HepG2 (cell line): ENCODE results near the gene NRG2. TPM values are rescaled to one million over a fixed set of nuclear protein-coding genes. Genes with fewer than 3 reads are reported as not detected.

ENCODE experiments used
- ATAC-seq: fragments of 200-7000 bp; cut with Tn5 transposase; 3 replicates; pipeline ENCODE4 v1.9.1; 2020; ENCODE audit warnings: mild to moderate bottlenecking, moderate library complexity
- BruUV-seq: library from RNA; stranded (reverse); fragments of 400-500 nt; replicated peaks from 2 replicates; lab custom pipeline; 2021; lab: Mats Ljungman, UMichigan
- CTCF ChIA-PET: fragments of 300-600 bp; formaldehyde crosslinking; extraction: SDS; loops from one replicate; lab custom pipeline; 2021; ENCODE audit warnings: low total read pairs, inconsistent platforms, low intra/inter-chr PET ratio; lab: Yijun Ruan, JAX
- POLR2A ChIA-PET: fragments of 350-600 bp; sonication (Branson Sonifier 250); formaldehyde crosslinking; loops from one replicate; lab custom pipeline; 2020; ENCODE audit warnings: antibody characterized with exemption, inconsistent platforms; lab: Yijun Ruan, JAX
- DNase-seq: peaks from one replicate; pipeline ENCODE4 v3.0.0-alpha.2; 2015; ENCODE audit warnings: low spot score
- FAIRE-seq: peaks from 3 replicates; lab custom pipeline; 2011; peaks lifted over from hg19 to GRCh38; lab: Jason Lieb, UNC
- H2AFZ ChIP-seq: one replicate; pipeline ENCODE4 v1.6.1; 2011; ENCODE audit warnings: low read length, inconsistent platforms
- H3K27ac ChIP-seq: fragments of 300-600 bp; 3 replicates; pipeline ENCODE4 v1.8.0; 2011; ENCODE audit warnings: mixed run types, mild to moderate bottlenecking, mixed read lengths, low read length, inconsistent platforms; ENCODE audit not compliant: insufficient read depth; ENCODE audit errors: extremely low read length
- H3K27me3 ChIP-seq, 2 experiments: fragments of 200-600 bp in 1 of 2; 2 replicates in 1 of 2; 3 replicates in 1 of 2; pipeline versions ENCODE4 v1.6.0 to v1.8.0; 2011; ENCODE audit warnings: low read length in 2 of 2, mild to moderate bottlenecking in 2 of 2, moderate library complexity in 2 of 2, inconsistent platforms in 1 of 2; ENCODE audit not compliant: insufficient read depth in 2 of 2, control insufficient read depth in 1 of 2
- H3K36me3 ChIP-seq, 2 experiments: fragments of 200-600 bp in 1 of 2; replicated peaks in 1 of 2; 2 replicates in 1 of 2; 3 replicates in 1 of 2; pipeline versions ENCODE4 v1.5.1 to v1.8.0; 2011; ENCODE audit warnings: low read length in 2 of 2, inconsistent platforms in 1 of 2; ENCODE audit not compliant: insufficient read depth in 2 of 2, control insufficient read depth in 1 of 2
- H3K4me1 ChIP-seq: 2 replicates; pipeline ENCODE4 v1.5.1; 2012; ENCODE audit warnings: low read length, inconsistent platforms; ENCODE audit not compliant: insufficient read depth
- H3K4me2 ChIP-seq: 2 replicates; pipeline ENCODE4 v1.6.0; 2011; ENCODE audit warnings: low read depth, low read length, inconsistent platforms
- H3K4me3 ChIP-seq, 3 experiments: fragments of 200-600 bp in 1 of 3; sonication (generic), shearing (Covaris generic) in 1 of 3; replicated peaks in 1 of 3; 2 replicates each; pipeline ENCODE4 v1.5.1; 2011 to 2016; ENCODE audit warnings: low read length in 3 of 3, inconsistent platforms in 2 of 3, low read depth in 2 of 3, mild to moderate bottlenecking in 2 of 3, control low read depth in 1 of 3, mixed read lengths in 1 of 3; ENCODE audit not compliant: insufficient read depth in 1 of 3
- H3K79me2 ChIP-seq: one replicate; pipeline ENCODE4 v1.6.1; 2011; ENCODE audit warnings: low read length, inconsistent platforms; ENCODE audit not compliant: insufficient read depth
- H3K9ac ChIP-seq: 2 replicates; pipeline ENCODE4 v1.6.0; 2011; ENCODE audit warnings: mild to moderate bottlenecking, low read depth, low read length, inconsistent platforms; ENCODE audit not compliant: insufficient read depth
- H3K9me3 ChIP-seq: 2 replicates; pipeline ENCODE4 v1.5.1; 2012; ENCODE audit warnings: mild to moderate bottlenecking, low read length
- H4K20me1 ChIP-seq: 2 replicates; pipeline ENCODE4 v1.6.0; 2011; ENCODE audit warnings: inconsistent platforms, mild to moderate bottlenecking, low read length, moderate library complexity; ENCODE audit not compliant: insufficient read depth
- CAMTA2 ChIP-seq: sonication (generic); formaldehyde crosslinking; IDR thresholded peaks from 2 replicates; pipeline ENCODE4 v1.4.0; 2020; ENCODE audit warnings: mild to moderate bottlenecking, missing genetic modification reagents, borderline replicate concordance
- HNRNPLL ChIP-seq: fragments of 200-400 bp; formaldehyde crosslinking; IDR thresholded peaks from 2 replicates; pipeline ENCODE4 v1.6.1; 2017; ENCODE audit warnings: mild to moderate bottlenecking, low read depth, low read length; ENCODE audit not compliant: poor library complexity, severe bottlenecking
- HOXA7 ChIP-seq: sonication (generic); formaldehyde crosslinking; IDR thresholded peaks from 2 replicates; pipeline ENCODE4 v1.8.1; 2022; ENCODE audit warnings: mild to moderate bottlenecking, missing genetic modification reagents, moderate library complexity
- MXD4 ChIP-seq: IDR thresholded peaks from 2 replicates; pipeline ENCODE4 v1.6.1; 2016; ENCODE audit warnings: mild to moderate bottlenecking, missing biosample characterization, missing genetic modification reagents
- PHF8 ChIP-seq: sonication (generic); formaldehyde crosslinking; IDR thresholded peaks from 2 replicates; pipeline ENCODE4 v1.5.0; 2020; ENCODE audit warnings: missing genetic modification reagents
- POGZ ChIP-seq: sonication (generic); formaldehyde crosslinking; IDR thresholded peaks from 2 replicates; pipeline ENCODE4 v1.4.0; 2020; ENCODE audit warnings: mild to moderate bottlenecking, missing genetic modification reagents
- RBAK ChIP-seq: sonication (generic); formaldehyde crosslinking; IDR thresholded peaks from 2 replicates; pipeline ENCODE4 v1.5.1; 2020; ENCODE audit warnings: mild to moderate bottlenecking, missing genetic modification reagents
- SMAD9 ChIP-seq: sonication (generic); formaldehyde crosslinking; IDR thresholded peaks from 2 replicates; pipeline ENCODE4 v1.5.1; 2020; ENCODE audit warnings: mild to moderate bottlenecking, missing genetic modification reagents
- U2AF2 ChIP-seq: fragments of 200-400 bp; formaldehyde crosslinking; IDR thresholded peaks from 2 replicates; pipeline ENCODE4 v1.6.1; 2017; ENCODE audit warnings: low read depth, mild to moderate bottlenecking, low read length
- ZKSCAN1 ChIP-seq: fragments of 150-350 bp; IDR thresholded peaks from 2 replicates; pipeline ENCODE4 v1.6.1; 2014; ENCODE audit warnings: low read length
- ZNF263 ChIP-seq: sonication (generic); formaldehyde crosslinking; IDR thresholded peaks from 2 replicates; pipeline ENCODE4 v1.4.0; 2020; ENCODE audit warnings: missing genetic modification reagents
- ZNF367 ChIP-seq: sonication (generic); formaldehyde crosslinking; IDR thresholded peaks from 2 replicates; pipeline ENCODE4 v1.4.0; 2020; ENCODE audit warnings: missing genetic modification reagents, borderline replicate concordance
- ZNF446 ChIP-seq: sonication (generic); formaldehyde crosslinking; IDR thresholded peaks from 2 replicates; pipeline ENCODE4 v1.5.0; 2020; ENCODE audit warnings: mild to moderate bottlenecking, missing genetic modification reagents
- ZNF460 ChIP-seq: sonication (generic); formaldehyde crosslinking; IDR thresholded peaks from 2 replicates; pipeline ENCODE4 v1.5.1; 2020; ENCODE audit warnings: missing genetic modification reagents, mild to moderate bottlenecking, borderline replicate concordance
- ZNF562 ChIP-seq: sonication (generic); formaldehyde crosslinking; IDR thresholded peaks from 2 replicates; pipeline ENCODE4 v1.8.0; 2022; ENCODE audit warnings: missing genetic modification reagents, borderline replicate concordance
- ZNF569 ChIP-seq: sonication (generic); formaldehyde crosslinking; IDR thresholded peaks from 2 replicates; pipeline ENCODE4 v1.5.0; 2020; ENCODE audit warnings: mild to moderate bottlenecking, missing genetic modification reagents, moderate library complexity, borderline replicate concordance
- ZNF619 ChIP-seq: sonication (generic); formaldehyde crosslinking; IDR thresholded peaks from 2 replicates; pipeline ENCODE4 v1.4.0; 2020; ENCODE audit warnings: mild to moderate bottlenecking, missing genetic modification reagents
- ZNF746 ChIP-seq: sonication (generic); formaldehyde crosslinking; IDR thresholded peaks from 2 replicates; pipeline ENCODE4 v1.8.0; 2022; ENCODE audit warnings: mild to moderate bottlenecking, missing genetic modification reagents
- WGBS: methylation state at CpG from one replicate; pipeline ENCODE4 v1.1.6; 2017; ENCODE audit warnings: low lambda C conversion rate; 5-methylcytosine and 5-hydroxymethylcytosine counted together
- in situ Hi-C: cut with HindIII; loops from 2 replicates; pipeline ENCODE4 v1.10.0; 2017; ENCODE audit warnings: low pct_unique_long_range_greater_than_20kb; ENCODE audit not compliant: extremely low pct_ligation_motif_present
- intact Hi-C: fragments of 100-400 bp; cut with micrococcal nuclease; formaldehyde crosslinking; loops from one replicate; pipeline ENCODE4 v1.10.0; 2022; ENCODE audit not compliant: unreplicated experiment
- polyA plus RNA-seq, 8 experiments: library from polyadenylated mRNA; depleted of rRNA in 3 of 8; stranded (reverse) in 7 of 8; unstranded in 1 of 8; fragments of >200 nt; fragmentation: Illumina TruSeq in 4 of 8; extraction: Trizol in 4 of 8; gene quantifications; 2 replicates each; pipeline versions ENCODE4 v1.2.1 to v1.2.3, GENCODE V29; 2011 to 2016; ENCODE audit warnings: low read depth in 4 of 8, missing spikeins in 1 of 8, mixed read lengths in 1 of 8; ENCODE audit not compliant: insufficient read depth in 1 of 8
- total RNA-seq, 5 experiments: library from RNA; depleted of rRNA; stranded (reverse); fragments of >200 nt; fragmentation: Illumina TruSeq; extraction: Trizol; gene quantifications; 2 replicates each; pipeline ENCODE4 v1.2.3, GENCODE V29; 2016; ENCODE audit warnings: low read depth in 1 of 5
- TF ChIP-seq, protein P1 (sequence below): sonication (generic); formaldehyde crosslinking; IDR thresholded peaks from 2 replicates; pipeline ENCODE4 v1.4.0; 2020; ENCODE audit warnings: missing genetic modification reagents
- TF ChIP-seq, protein P2 (sequence below): sonication (generic); formaldehyde crosslinking; IDR thresholded peaks from 2 replicates; pipeline ENCODE4 v1.9.0; 2021; ENCODE audit warnings: missing genetic modification reagents, mild to moderate bottlenecking, borderline replicate concordance
- TF ChIP-seq, protein P3 (sequence below): sonication (generic); formaldehyde crosslinking; IDR thresholded peaks from 2 replicates; pipeline ENCODE4 v1.5.0; 2020; ENCODE audit warnings: missing genetic modification reagents
- TF ChIP-seq, protein P4 (sequence below): sonication (generic); formaldehyde crosslinking; IDR thresholded peaks from 2 replicates; pipeline ENCODE4 v1.4.0; 2020; ENCODE audit warnings: missing genetic modification reagents, borderline replicate concordance

NRG2 gene
- total and polyA plus RNA-seq, 2 of the 13 experiments (the other 11 are each of a cell fraction or from before 2014, with no cell fraction given) = not detected

DNA sequence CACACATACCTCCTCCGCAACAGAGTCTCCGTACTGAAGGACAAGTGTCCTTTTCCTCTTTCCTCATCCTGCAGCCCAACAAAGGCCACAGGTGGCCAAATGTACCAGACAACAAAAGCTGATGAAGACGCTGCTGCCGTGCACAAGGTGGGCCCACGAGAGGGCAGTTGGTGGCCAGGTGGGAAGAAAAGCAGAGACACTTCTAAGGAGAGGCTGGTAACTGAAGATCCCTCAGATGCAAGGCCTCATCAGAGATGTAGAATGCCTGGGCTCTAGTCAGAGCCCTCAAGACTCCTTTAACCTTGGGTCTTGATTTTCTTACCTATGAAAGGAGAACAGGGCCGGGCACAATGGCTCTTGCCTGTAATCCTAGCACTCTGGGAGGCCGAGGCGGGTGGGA lies 75.7 kb downstream of the NRG2 start (continued):
- no peak for TF ChIP-seq CAMTA2 (CRISPR knock-in tag)
- TF ChIP-seq PHF8 (CRISPR knock-in tag) = no peak
- no peak for TF ChIP-seq ZNF446
- TF ChIP-seq, protein P1, sequence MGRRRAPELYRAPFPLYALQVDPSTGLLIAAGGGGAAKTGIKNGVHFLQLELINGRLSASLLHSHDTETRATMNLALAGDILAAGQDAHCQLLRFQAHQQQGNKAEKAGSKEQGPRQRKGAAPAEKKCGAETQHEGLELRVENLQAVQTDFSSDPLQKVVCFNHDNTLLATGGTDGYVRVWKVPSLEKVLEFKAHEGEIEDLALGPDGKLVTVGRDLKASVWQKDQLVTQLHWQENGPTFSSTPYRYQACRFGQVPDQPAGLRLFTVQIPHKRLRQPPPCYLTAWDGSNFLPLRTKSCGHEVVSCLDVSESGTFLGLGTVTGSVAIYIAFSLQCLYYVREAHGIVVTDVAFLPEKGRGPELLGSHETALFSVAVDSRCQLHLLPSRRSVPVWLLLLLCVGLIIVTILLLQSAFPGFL (CRISPR knock-in tag) = no peak
- TF ChIP-seq, protein P2, sequence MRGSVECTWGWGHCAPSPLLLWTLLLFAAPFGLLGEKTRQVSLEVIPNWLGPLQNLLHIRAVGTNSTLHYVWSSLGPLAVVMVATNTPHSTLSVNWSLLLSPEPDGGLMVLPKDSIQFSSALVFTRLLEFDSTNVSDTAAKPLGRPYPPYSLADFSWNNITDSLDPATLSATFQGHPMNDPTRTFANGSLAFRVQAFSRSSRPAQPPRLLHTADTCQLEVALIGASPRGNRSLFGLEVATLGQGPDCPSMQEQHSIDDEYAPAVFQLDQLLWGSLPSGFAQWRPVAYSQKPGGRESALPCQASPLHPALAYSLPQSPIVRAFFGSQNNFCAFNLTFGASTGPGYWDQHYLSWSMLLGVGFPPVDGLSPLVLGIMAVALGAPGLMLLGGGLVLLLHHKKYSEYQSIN (CRISPR knock-in tag) = no peak
- no peak for TF ChIP-seq RBAK (CRISPR knock-in tag)
- no peak for TF ChIP-seq ZNF460 (CRISPR knock-in tag)

DNA sequence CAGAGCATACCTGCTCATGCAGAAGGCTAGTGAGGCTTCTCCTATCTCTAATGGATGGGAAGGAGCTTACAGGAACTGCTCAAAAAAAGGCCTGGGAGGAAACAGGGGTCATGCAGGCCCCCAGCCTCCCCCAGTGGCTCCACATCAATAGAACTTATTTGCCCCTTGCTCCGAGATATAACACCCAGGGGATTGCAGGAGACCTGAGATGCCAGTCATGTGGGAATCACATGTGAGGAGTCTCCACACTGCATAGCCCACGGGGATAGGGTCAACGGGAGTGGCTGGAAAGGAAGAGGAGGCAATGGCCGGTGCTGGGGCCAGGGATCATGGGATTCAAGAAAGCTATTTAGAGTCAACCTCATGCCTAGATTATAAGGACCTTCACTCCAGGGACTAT lies 76.2 kb downstream of the NRG2 start:
- Histone ChIP-seq H3K27ac (no peak overlapping the region), H3K9me3 (no peaks in the 10 kb centered on the region), H3K4me3 (no peak overlapping the region), H3K79me2 (no peaks in the 10 kb centered on the region), H2AFZ (no peak overlapping the region), H3K4me2 (no peak overlapping the region), H3K36me3 (no peaks in the 10 kb centered on the region), H4K20me1 (no peaks in the 10 kb centered on the region), H3K4me1 (no peaks in the 10 kb centered on the region), H3K27me3 (peaks cover 2 to 26% of the 10 kb centered on the region in 2 experiments; a peak in 3 of 5 replicates), H3K9ac (no peak overlapping the region)
- in situ Hi-C loops = loop anchor here (5.0 to 25.0 kb wide), 2 partner anchors 180 to 330 kb away; partner anchors contain the start of gene CXXC5
- POLR2A ChIA-PET = no interaction called here
- CTCF ChIA-PET = no interaction called here
- 3% methylated on average over 4 of the region's 4 CpGs for WGBS
- no TSS peak for BruUV-seq
- DNase-seq = no peak
- intact Hi-C loops = loop anchor here (10.0 kb wide), 1 partner anchor 102 kb away; no protein-coding TSS in a partner anchor
- no peak for ATAC-seq
- FAIRE-seq = no peak
- TF ChIP-seq ZNF562 (CRISPR knock-in tag) = no peak
- TF ChIP-seq, protein P3, sequence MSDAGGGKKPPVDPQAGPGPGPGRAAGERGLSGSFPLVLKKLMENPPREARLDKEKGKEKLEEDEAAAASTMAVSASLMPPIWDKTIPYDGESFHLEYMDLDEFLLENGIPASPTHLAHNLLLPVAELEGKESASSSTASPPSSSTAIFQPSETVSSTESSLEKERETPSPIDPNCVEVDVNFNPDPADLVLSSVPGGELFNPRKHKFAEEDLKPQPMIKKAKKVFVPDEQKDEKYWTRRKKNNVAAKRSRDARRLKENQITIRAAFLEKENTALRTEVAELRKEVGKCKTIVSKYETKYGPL (CRISPR knock-in tag) = no peak
- no peak for TF ChIP-seq ZKSCAN1
- no peak for TF ChIP-seq ZNF263 (CRISPR knock-in tag)
- no peak for TF ChIP-seq ZNF367 (CRISPR knock-in tag)
- TF ChIP-seq MXD4 (CRISPR knock-in tag) = no peak
- TF ChIP-seq ZNF746 (CRISPR knock-in tag) = no peak
- no peak for TF ChIP-seq HOXA7 (CRISPR knock-in tag)
- TF ChIP-seq SMAD9 (CRISPR knock-in tag) = no peak
- TF ChIP-seq, protein P4, sequence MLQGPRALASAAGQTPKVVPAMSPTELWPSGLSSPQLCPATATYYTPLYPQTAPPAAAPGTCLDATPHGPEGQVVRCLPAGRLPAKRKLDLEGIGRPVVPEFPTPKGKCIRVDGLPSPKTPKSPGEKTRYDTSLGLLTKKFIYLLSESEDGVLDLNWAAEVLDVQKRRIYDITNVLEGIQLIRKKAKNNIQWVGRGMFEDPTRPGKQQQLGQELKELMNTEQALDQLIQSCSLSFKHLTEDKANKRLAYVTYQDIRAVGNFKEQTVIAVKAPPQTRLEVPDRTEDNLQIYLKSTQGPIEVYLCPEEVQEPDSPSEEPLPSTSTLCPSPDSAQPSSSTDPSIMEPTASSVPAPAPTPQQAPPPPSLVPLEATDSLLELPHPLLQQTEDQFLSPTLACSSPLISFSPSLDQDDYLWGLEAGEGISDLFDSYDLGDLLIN = no peak
- no peak for TF ChIP-seq POGZ (CRISPR knock-in tag)
- TF ChIP-seq HNRNPLL = no peak
- TF ChIP-seq ZNF569 = no peak
- no peak for TF ChIP-seq U2AF2
- no peak for TF ChIP-seq ZNF619
